ENCODE results near the gene ZYX. TPM values are rescaled to one million over a fixed set of nuclear protein-coding genes. Genes with fewer than 3 reads are reported as not detected.

Gene ZYX
- total RNA-seq, 4 donors from 2014 or later, result 57.5 to 96.9 (median 72.7) TPM

GRCh38 chr7:143388491-143389101 is 7.5 kb downstream of the ZYX start:
- H3K4me3 ChIP-seq, result no peak overlapping the region
- peak overlapping the region in 2 of 4 donors; percentile 29 to 99 for H3K27ac ChIP-seq
- no peaks in the 10 kb centered on the region for H3K9me3 ChIP-seq
- WGBS, 2 donors, result 90 to 91% methylated on average over 24 to 28 of the region's 28 CpGs
- TF ChIP-seq POLR2A (IDR thresholded peaks at IDR 0.05) (no peak), EP300 (IDR thresholded peaks at IDR 0.05) (no peak)
- TF ChIP-seq, protein P1, sequence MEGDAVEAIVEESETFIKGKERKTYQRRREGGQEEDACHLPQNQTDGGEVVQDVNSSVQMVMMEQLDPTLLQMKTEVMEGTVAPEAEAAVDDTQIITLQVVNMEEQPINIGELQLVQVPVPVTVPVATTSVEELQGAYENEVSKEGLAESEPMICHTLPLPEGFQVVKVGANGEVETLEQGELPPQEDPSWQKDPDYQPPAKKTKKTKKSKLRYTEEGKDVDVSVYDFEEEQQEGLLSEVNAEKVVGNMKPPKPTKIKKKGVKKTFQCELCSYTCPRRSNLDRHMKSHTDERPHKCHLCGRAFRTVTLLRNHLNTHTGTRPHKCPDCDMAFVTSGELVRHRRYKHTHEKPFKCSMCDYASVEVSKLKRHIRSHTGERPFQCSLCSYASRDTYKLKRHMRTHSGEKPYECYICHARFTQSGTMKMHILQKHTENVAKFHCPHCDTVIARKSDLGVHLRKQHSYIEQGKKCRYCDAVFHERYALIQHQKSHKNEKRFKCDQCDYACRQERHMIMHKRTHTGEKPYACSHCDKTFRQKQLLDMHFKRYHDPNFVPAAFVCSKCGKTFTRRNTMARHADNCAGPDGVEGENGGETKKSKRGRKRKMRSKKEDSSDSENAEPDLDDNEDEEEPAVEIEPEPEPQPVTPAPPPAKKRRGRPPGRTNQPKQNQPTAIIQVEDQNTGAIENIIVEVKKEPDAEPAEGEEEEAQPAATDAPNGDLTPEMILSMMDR (IDR thresholded peaks at IDR 0.05), result no peak
- peaks cover 4 to 99% (median 62%) of the 10 kb centered on the region in 4 donors for H3K4me1 ChIP-seq
- no peak for DNase-seq (ENCODE audit: low spot score in 2 of 2)
- peaks cover 0 to 42% (median 12%) of the 10 kb centered on the region in 3 donors for H3K36me3 ChIP-seq
- H3K27me3 ChIP-seq, result no peaks in the 10 kb centered on the region

GRCh38 chr7:143389316-143390103 is 8.4 kb downstream of the ZYX start:
- Histone ChIP-seq H3K36me3 (peaks cover 0 to 42% (median 12%) of the 10 kb centered on the region in 3 donors), H3K4me1 (peaks cover 4 to 93% (median 55%) of the 10 kb centered on the region in 4 donors), H3K4me3 (no peak overlapping the region), H3K9me3 (no peaks in the 10 kb centered on the region), H3K27ac (peak overlapping the region in 2 of 4 donors; percentile 29 to 92), H3K27me3 (no peaks in the 10 kb centered on the region)
- no peak for DNase-seq (ENCODE audit: low spot score in 2 of 2)
- 84 to 86% methylated on average over 15 of the region's 15 CpGs for WGBS, 2 donors
- TF ChIP-seq, protein P1 (IDR thresholded peaks at IDR 0.05), result no peak
- TF ChIP-seq EP300 (IDR thresholded peaks at IDR 0.05) (no peak), POLR2A (IDR thresholded peaks at IDR 0.05) (no peak)

GRCh38 chr7:143390104-143390772 is 9.1 kb downstream of the ZYX start:
- H3K9me3 ChIP-seq, result no peaks in the 10 kb centered on the region
- TF ChIP-seq, protein P1 (IDR thresholded peaks at IDR 0.05), result no peak
- TF ChIP-seq POLR2A (IDR thresholded peaks at IDR 0.05), result no peak
- TF ChIP-seq EP300 (IDR thresholded peaks at IDR 0.05), result no peak
- H3K27ac ChIP-seq, result peak overlapping the region in 3 of 4 donors; percentile 77 to 92 (median 86)
- peaks cover 0 to 42% (median 12%) of the 10 kb centered on the region in 3 donors for H3K36me3 ChIP-seq
- H3K4me3 ChIP-seq, result no peak overlapping the region
- WGBS, 2 donors, result 81 to 88% methylated on average over 10 of the region's 10 CpGs
- no peaks in the 10 kb centered on the region for H3K27me3 ChIP-seq
- no peak for DNase-seq (ENCODE audit: low spot score in 2 of 2)
- H3K4me1 ChIP-seq, result peaks cover 4 to 92% (median 48%) of the 10 kb centered on the region in 4 donors

GRCh38 chr7:143390773-143391317 is 9.7 kb downstream of the ZYX start:
- TF ChIP-seq POLR2A (IDR thresholded peaks at IDR 0.05), result no peak
- TF ChIP-seq EP300 (IDR thresholded peaks at IDR 0.05), result no peak
- TF ChIP-seq, protein P1 (IDR thresholded peaks at IDR 0.05), result no peak
- Histone ChIP-seq H3K36me3 (peaks cover 0 to 42% (median 12%) of the 10 kb centered on the region in 3 donors), H3K4me1 (peaks cover 4 to 92% (median 45%) of the 10 kb centered on the region in 4 donors), H3K27me3 (no peaks in the 10 kb centered on the region), H3K4me3 (no peak overlapping the region), H3K27ac (peak overlapping the region in 3 of 4 donors; percentile 77 to 92 (median 86)), H3K9me3 (no peaks in the 10 kb centered on the region)
- WGBS, 2 donors, result 69 to 73% methylated on average over 9 of the region's 9 CpGs
- no peak for DNase-seq (ENCODE audit: low spot score in 2 of 2)

All from tibial nerve (tissue), 4 donors.